ENCODE measurements around the gene TRPT1.

Gene TRPT1

GRCh38 chr11:64206457-64207255, 19.3 kb downstream of the TRPT1 start, which contains the start of gene FERMT3:
Gene FERMT3 (plus strand): TSS chr11:64206721. CDS start chr11:64207365, 644 bp downstream.
- peak; percentile 53 to 80 for DNase-seq

GRCh38 chr11:64204464-64204989, 21.5 kb downstream of the TRPT1 start:
- DNase-seq = peak; percentile 84 to 92

- no peak for DNase-seq
Observed at GRCh38 chr11:64204080-64204440, 21.9 kb downstream of the TRPT1 start.

GRCh38 chr11:64203421-64204079, 22.4 kb downstream of the TRPT1 start:
- no peak for DNase-seq

GRCh38 chr11:64202992-64203391, 23.0 kb downstream of the TRPT1 start:
- no peak for DNase-seq

GRCh38 chr11:64201543-64201942, 24.4 kb downstream of the TRPT1 start:
- no peak for DNase-seq

- DNase-seq = peak; percentile 60 to 62
Observed at GRCh38 chr11:64198511-64198910, 27.5 kb downstream of the TRPT1 start.

- peak; percentile 15 to 70 for DNase-seq
Observed at GRCh38 chr11:64196626-64197025, 29.4 kb downstream of the TRPT1 start.

GRCh38 chr11:64192434-64192833, 33.6 kb downstream of the TRPT1 start:
- DNase-seq = peak; percentile 84 to 96

GRCh38 chr11:64186492-64187165, 39.4 kb downstream of the TRPT1 start:
- DNase-seq = no peak

GRCh38 chr11:64185693-64186491, 40.1 kb downstream of the TRPT1 start, which contains the start of gene STIP1:
Gene STIP1 (plus strand): TSS chr11:64186171. CDS start chr11:64186262, 91 bp downstream.
- peak; percentile 100 for DNase-seq

GRCh38 chr11:64185175-64185692, 40.8 kb downstream of the TRPT1 start:
- DNase-seq = peak; percentile 62 to 72

- DNase-seq = no peak
Observed at GRCh38 chr11:64183890-64184289, 42.1 kb downstream of the TRPT1 start.

- peak; percentile 87 to 88 for DNase-seq
Observed at GRCh38 chr11:64181506-64182411, 44.2 kb downstream of the TRPT1 start.

- no peak for DNase-seq
Observed at GRCh38 chr11:64180891-64181290, 45.1 kb downstream of the TRPT1 start.

- no peak for DNase-seq
Observed at GRCh38 chr11:64178951-64179639, 46.9 kb downstream of the TRPT1 start.

GRCh38 chr11:64178203-64178602, 47.8 kb downstream of the TRPT1 start:
- no peak for DNase-seq

GRCh38 chr11:64176751-64177150, 49.2 kb downstream of the TRPT1 start:
- no peak for DNase-seq

Measured in inflammatory macrophage treated with lipopolysaccharide for 1 hour (primary cell).